GM18909 (cell line): ENCODE results near the gene SLC6A7.

Experiments
- ATAC-seq: cut with Tn5 transposase; IDR thresholded peaks from one replicate; pipeline ENCODE4 v1.9.1; 2021; ENCODE audit warnings: mild to moderate bottlenecking; ENCODE audit not compliant: unreplicated experiment, poor library complexity

The SLC6A7 gene

GRCh38 chr5:150189728-150190502 is at the start of gene SLC6A7:
TSS of gene SLC6A7 (plus strand) at chr5:150190062. CDS start at chr5:150190328, 266 bp downstream.
- ATAC-seq: no peak

DNA sequence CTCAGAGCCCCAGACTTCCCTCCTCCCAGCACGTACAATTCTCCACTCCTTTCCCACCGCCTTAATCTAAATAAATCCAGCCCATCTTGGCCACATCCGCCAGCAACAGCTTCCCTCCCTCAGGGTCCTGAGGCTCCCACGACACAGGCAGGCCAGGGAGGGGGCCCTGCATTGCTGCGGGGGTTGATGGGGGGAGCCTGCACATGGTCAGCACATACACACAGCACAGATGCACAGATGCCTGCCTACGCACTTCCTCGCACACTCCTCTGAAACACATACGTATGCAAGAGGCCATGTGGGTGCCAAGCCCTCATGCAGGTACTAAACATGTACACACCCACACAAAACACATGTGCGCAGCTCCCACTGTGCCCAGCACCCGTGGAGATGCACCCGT is 49.0 kb upstream of the SLC6A7 start:
- no peak for ATAC-seq

GRCh38 chr5:150141544-150142184 is 48.2 kb upstream of the SLC6A7 start:
- ATAC-seq: no peak

DNA sequence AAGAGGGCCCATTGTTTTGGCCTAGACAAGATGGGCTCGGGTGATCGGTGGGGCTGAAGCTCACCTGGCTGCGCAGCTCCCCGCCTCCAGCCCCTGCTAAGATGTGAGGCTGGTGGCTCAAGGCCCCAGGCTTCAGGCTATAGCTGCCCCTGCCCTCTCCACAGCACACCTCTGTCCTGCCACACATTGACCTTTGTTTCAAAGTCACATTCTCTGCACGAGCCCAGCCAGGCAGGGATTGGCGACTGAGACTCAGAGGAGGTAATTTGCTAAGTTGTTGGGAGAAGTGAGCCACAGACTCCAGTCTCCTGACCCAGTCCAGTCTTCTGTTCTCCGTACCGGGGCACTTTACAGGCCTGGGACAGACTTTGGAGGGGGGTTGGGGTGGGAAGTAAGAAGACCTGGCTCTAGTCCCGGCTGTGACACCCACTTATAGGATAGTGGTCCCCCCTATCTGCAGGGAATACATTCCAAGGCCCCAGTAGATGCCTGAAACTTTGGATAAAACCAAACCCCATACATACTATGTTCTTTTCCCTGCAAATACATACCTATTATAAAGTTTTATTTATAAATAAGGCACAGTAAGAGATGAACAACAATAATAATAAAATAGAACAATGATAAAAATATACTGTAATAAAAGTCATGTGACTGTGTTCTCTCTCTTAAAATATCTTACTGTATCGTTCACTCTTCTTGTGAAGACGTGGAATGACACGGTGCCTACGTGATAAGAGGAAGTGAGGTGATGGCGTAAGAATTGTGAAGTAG is 47.5 kb upstream of the SLC6A7 start:
- no peak for ATAC-seq

GRCh38 chr5:150142959-150143349 is 46.9 kb upstream of the SLC6A7 start:
- ATAC-seq: no peak

- ATAC-seq: no peak
Observed at GRCh38 chr5:150143350-150144245, 46.3 kb upstream of the SLC6A7 start.

DNA sequence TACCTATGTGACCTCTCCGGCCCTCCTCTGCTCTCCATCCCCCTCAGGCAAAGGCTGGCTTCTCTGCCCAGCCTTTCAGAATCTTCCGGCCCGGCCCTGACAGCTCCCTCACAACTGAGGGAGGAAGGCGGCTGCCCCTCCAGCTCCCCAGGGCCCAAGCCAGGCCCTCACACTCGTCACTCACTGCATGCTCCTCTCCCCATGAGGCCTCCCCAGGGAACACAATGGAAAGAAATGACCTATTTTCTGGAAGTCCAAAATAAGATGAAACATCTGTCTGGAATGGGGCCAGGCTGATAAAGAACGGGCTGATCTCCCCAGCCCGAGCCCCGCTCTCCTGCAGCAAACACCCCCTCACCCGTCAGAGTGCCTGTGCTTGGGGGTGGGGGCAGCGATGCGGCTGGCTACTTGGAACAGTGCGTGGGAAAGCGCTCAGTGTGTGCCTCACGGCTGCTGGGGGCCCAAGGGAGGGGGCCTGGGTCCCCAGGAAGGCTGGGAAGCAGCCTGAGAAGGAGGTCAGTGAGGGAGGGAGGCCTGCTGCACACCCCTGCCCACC is 45.5 kb upstream of the SLC6A7 start:
- ATAC-seq: no peak

DNA sequence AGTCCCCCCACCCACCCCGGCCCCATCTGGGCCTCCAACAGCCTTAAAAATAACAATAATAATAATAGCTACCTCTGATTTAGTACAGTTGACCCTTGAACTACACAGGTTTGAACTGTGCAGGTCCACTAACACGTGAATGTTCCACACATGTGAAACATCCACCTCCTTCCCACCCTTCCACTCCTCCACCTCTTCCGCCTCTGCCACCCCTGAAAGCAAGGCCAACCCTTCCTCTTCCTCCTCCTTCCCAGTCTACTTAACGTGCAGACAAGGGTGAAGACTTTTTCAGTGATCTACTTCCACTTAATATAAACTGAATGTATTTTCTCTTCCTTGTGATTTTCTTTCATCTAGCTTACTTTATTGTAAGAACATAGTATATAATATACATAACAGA is 45.0 kb upstream of the SLC6A7 start:
- no peak for ATAC-seq

GRCh38 chr5:150146235-150146634 is 43.6 kb upstream of the SLC6A7 start:
- ATAC-seq: no peak

DNA sequence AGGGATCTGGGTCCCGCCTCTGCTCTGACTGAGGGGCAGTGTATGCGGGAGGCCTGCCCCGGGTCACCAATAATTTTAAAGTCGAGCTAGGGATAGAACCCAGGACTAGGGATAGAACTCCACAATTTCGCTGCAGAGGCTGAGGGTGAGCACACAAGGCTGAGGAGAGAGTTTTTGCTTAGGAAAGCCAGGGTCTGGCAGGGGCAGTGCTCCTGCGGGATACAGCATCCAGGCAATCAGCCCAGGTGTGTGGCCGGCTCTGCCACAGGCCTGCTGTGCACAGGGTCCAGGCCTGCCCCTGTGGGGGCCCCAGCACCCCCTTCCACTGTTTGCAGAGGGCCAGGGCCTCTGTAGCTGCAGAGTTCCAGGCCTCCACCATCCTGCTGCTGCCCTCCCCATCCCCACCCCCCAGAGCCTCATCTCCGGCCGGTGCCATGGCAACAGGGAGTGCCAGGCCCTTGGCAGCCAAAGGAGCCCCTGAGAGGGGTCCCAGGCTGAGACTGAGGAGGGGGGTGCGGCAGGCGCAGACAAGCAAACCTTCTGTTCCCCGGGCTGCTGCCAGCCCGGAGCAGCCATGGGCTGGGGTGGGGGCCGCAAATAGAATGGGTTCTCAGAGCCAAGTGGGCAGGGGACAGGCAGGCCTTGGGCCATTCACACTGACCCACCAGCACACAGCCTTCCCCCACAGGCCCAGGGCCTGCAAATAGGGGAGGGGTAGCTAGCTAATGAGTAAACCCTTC is 42.8 kb upstream of the SLC6A7 start:
- ATAC-seq: no peak

DNA sequence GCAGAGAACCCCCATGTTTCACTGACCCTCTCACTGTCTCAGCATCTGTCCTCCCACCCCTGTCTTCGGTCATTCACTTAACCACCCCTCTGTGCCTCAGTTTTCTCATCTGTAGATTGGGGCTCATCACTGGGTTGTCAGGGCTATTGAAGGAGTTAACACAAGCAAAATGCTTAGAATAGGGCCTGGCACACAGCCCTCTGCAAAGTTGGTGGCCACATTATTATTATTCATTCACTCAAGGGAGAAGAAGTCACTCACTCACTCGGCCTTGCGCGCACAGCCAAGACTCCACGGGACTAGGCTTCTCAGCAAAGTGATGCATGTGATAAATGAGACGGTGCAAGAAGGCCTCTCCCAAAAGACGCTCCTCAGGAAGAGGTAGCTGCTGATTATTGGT is 42.2 kb upstream of the SLC6A7 start:
- no peak for ATAC-seq

- no peak for ATAC-seq
Observed at GRCh38 chr5:150148117-150148927, 41.5 kb upstream of the SLC6A7 start.

DNA sequence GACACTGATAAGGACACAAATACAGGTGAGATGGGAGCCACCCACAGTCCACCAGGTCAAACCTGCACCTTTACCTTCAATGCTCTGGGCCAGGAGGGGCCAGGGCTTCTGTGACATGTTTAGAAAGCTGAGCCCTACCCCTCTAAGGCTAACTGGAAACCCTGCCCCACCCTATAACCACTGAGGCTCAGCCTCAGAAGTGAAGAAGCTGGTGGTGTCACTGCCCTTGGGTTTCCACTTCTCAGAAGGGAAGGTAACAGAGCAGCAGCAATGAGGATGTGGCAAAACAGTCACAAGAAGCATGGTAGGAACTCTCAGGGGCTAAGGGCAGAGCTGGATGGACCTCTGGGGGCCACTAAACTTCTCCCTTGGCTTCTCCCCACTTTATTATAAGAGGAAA is 40.2 kb upstream of the SLC6A7 start:
- no peak for ATAC-seq

- ATAC-seq: no peak
Observed at GRCh38 chr5:150152636-150153462, 37.0 kb upstream of the SLC6A7 start.

DNA sequence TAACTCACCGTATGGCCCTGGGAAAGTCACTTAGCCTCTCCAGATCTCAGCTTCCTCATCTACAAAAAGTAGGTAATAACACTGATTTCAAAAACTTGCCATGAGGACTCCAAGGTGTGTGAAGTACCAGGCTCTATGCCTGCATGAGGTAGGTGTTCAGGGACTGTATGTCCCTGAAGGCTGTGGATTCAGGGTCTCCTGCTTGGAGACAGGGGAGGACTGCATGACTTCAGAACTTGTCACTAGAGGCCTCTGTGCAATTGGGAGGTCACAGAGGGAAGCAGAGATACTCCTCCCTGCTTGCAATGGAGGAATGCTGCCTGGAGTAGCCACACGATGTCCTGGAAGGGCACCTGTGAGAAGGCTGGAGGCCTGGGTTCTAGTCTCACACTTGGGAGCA is 36.4 kb upstream of the SLC6A7 start:
- no peak for ATAC-seq

DNA sequence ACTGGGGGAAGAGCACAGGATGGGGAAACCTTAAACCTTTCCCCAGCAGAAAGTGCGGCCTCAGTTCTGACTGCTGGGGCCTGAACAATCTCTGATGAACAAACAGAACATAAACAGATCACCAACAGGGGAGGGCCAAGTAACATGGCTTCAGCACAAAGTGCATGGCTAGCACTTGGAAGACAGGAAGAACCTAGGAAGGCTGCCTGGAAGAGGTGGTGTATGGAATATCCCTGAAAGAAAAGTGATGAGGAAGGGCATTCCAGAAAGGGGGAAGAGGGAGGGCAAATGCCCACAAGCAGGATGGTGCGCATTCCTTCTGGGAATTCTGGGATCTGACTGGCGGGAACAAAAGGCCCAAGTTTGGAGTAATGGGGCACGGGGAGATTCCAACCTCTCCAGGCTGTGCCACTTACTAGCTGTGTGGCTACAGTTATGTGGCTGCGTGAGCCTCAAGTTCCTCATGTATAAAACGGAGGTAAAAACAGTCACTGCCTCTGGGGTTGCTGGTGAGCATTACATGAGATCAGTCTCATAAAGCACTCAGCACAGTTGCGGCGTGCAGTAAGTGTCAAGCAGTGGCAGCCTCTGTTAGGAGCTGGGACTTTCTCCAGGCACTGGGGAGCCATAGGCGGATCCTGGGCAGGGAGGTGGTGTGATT is 35.8 kb upstream of the SLC6A7 start:
- no peak for ATAC-seq

- no peak for ATAC-seq
Observed at GRCh38 chr5:150154618-150155128, 35.2 kb upstream of the SLC6A7 start.
